ENCODE results near the gene TBXAS1. TPM values are rescaled to one million over a fixed set of nuclear protein-coding genes. Genes with fewer than 3 reads are reported as not detected.

TBXAS1 gene
- total and polyA plus RNA-seq, 2 of the 8 experiments (the other 6 are each of a cell fraction or from before 2014, with no cell fraction given), result 0.86 to 2.1 TPM

DNA sequence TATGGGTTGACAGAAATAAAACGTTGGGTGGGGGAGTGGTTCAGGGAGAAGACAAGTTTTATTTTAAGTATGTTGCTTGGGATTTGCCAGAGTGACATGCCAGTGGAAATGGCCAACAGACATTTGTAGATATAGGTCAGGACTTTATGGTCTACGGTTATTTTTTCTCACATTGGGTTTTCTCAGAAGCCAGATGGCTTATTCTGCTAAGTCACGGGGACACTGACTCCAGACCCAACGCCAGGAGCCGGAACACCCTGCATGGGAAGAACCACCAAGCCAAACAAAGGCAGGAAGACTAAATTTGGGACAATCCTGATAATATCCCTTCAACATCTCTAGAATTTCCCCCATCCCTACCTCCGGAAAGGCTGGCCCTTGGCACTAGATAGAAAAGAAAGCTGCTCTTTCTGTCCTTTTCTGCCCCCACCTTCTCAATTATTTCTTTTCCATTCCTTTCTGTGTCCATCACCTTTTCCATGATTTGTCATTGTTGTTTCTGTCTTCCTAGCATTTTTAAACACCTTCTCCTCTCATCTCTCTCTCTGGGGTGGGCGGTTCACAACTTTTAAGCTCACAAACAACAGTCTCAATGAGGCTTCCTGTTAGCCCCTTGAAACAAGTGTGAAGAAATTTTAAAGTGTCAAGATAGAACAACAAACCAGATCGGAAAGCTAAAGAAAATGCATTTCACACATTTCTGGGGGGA, 44.7 kb downstream of the TBXAS1 start:
- no peak overlapping the region for H3K4ac ChIP-seq (replicated peaks; ENCODE audit: insufficient read length, low read depth, low read length)
- no peaks in the 10 kb centered on the region for H3K36me3 ChIP-seq (ENCODE audit: control insufficient read depth in 2 of 4, insufficient read depth in 4 of 4, low read length in 3 of 4)
- no peak overlapping the region for H4K8ac ChIP-seq (ENCODE audit: extremely low read depth, insufficient read depth, low read length)
- ChIA-PET CTCF (ENCODE audit: partially characterized antibody) (interaction anchor here (0.6 to 1.4 kb wide), 2 partner anchors 127 to 362 kb away, joined by 3 to 4 read pairs; no protein-coding TSS in a partner anchor), POLR2A (ENCODE audit: partially characterized antibody) (interaction anchor here (1.5 kb wide), 1 partner anchor 15 kb away, joined by 3 read pairs; no protein-coding TSS in a partner anchor)
- no peak overlapping the region for H2BK12ac ChIP-seq (ENCODE audit: low read depth, low read length)
- H3K27ac ChIP-seq (ENCODE audit: low read depth, low read length), result no peak overlapping the region
- no peak overlapping the region for H2BK120ac ChIP-seq (replicated peaks; ENCODE audit: low read depth, low read length)
- no peak overlapping the region for H3K4me3 ChIP-seq (ENCODE audit: extremely low read depth in 1 of 4, insufficient read depth in 2 of 4, low read depth in 3 of 4, low read length in 4 of 4)
- H3K23ac ChIP-seq (ENCODE audit: insufficient read length), result no peak overlapping the region
- no peaks in the 10 kb centered on the region for H3K9me3 ChIP-seq (ENCODE audit: insufficient read depth in 2 of 2, low read depth in 1 of 2, low read length in 1 of 2)
- H3K27me3 ChIP-seq (replicated peaks in 1 of 4; ENCODE audit: control insufficient read depth in 3 of 4, extremely low read depth in 1 of 4, insufficient read depth in 3 of 4, low read length in 3 of 4), result no peaks in the 10 kb centered on the region
- no peaks in the 10 kb centered on the region for H4K20me1 ChIP-seq (replicated peaks in 1 of 2; ENCODE audit: control insufficient read depth in 1 of 2, insufficient read depth in 2 of 2, low read length in 2 of 2)
- no peaks in the 10 kb centered on the region for H3K4me1 ChIP-seq (replicated peaks in 1 of 4; ENCODE audit: control insufficient read depth in 3 of 4, insufficient read depth in 4 of 4, low read length in 3 of 4)
- H2BK15ac ChIP-seq (ENCODE audit: low read length), result no peak overlapping the region
- no peak overlapping the region for H2AFZ ChIP-seq (ENCODE audit: low read length)
- H2AK5ac ChIP-seq (ENCODE audit: low read depth, low read length), result no peak overlapping the region
- H3K79me1 ChIP-seq (ENCODE audit: low read depth, low read length), result no peaks in the 10 kb centered on the region
- FAIRE-seq (no peak), DNase-seq (ENCODE audit: low read depth in 1 of 2, low spot score in 2 of 2) (no peak)
- H3K14ac ChIP-seq (ENCODE audit: insufficient read length), result no peak overlapping the region
- H3K56ac ChIP-seq (replicated peaks; ENCODE audit: insufficient read length, low read depth, low read length), result no peak overlapping the region
- no peak overlapping the region for H3K4me2 ChIP-seq (ENCODE audit: insufficient read depth in 1 of 2, low read depth in 2 of 2, low read length in 2 of 2)
- H3K18ac ChIP-seq (ENCODE audit: extremely low read depth, low read length), result no peak overlapping the region
- no peak overlapping the region for H2BK5ac ChIP-seq (ENCODE audit: low read depth, low read length)
- no peak overlapping the region for H4K5ac ChIP-seq (ENCODE audit: insufficient read length, low read depth, low read length)
- H3K79me2 ChIP-seq (ENCODE audit: control insufficient read depth in 1 of 2, insufficient read depth in 2 of 2, low read length in 2 of 2), result no peaks in the 10 kb centered on the region
- H2BK20ac ChIP-seq (ENCODE audit: low read length), result no peak overlapping the region
- no peak overlapping the region for H3K9ac ChIP-seq (replicated peaks in 1 of 4; ENCODE audit: extremely low read depth in 1 of 4, low read depth in 3 of 4, low read length in 3 of 4)
- no peak overlapping the region for H4K91ac ChIP-seq (replicated peaks; ENCODE audit: insufficient read length, low read length)
- H3K23me2 ChIP-seq (ENCODE audit: low read depth, low read length), result no peaks in the 10 kb centered on the region; the same call in 1 of the 2 replicates
- WGBS, 2 experiments (ENCODE audit: extremely low coverage in 1 of 2, insufficient coverage in 1 of 2, insufficient read length in 1 of 2, insufficient replicate concordance in 2 of 2, low coverage in 1 of 2, low lambda C conversion rate in 2 of 2, missing lambda C conversion rate in 1 of 2), result 89% methylated on average over 8 of the region's 8 CpGs; no CpG with 5 or more reads in 1 of the 2 experiments
- no peak for TF ChIP-seq KDM1A (IDR thresholded peaks at IDR 0.05; ENCODE audit: borderline replicate concordance, low read length)
- no peak for TF ChIP-seq ASH2L (IDR thresholded peaks at IDR 0.05; ENCODE audit: low read length)
- no peak for TF ChIP-seq BRCA1 (IDR thresholded peaks at IDR 0.05; ENCODE audit: low read depth, low read length)
- no peak for TF ChIP-seq EZH2 (IDR thresholded peaks at IDR 0.05; ENCODE audit: low read depth, low read length, severe bottlenecking)
- TF ChIP-seq, protein P1, sequence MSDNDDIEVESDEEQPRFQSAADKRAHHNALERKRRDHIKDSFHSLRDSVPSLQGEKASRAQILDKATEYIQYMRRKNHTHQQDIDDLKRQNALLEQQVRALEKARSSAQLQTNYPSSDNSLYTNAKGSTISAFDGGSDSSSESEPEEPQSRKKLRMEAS (IDR thresholded peaks at IDR 0.05), result no peak
- no peak for TF ChIP-seq FOSL1 (IDR thresholded peaks at IDR 0.05; ENCODE audit: insufficient read depth, low read depth, low read length)
- TF ChIP-seq TEAD4 (IDR thresholded peaks at IDR 0.05; ENCODE audit: low read depth, low read length), result no peak
- TF ChIP-seq EP300 (IDR thresholded peaks at IDR 0.05; ENCODE audit: borderline replicate concordance in 1 of 2, low read depth in 2 of 2, low read length in 2 of 2), result no peak
- no peak for TF ChIP-seq SIX5 (IDR thresholded peaks at IDR 0.05; ENCODE audit: low read depth, low read length)
- no peak for TF ChIP-seq SUZ12 (IDR thresholded peaks at IDR 0.05; ENCODE audit: low read length)
- no peak for TF ChIP-seq PHF8 (conservative IDR thresholded peaks at IDR 0.05; ENCODE audit: low read depth, low read length)
- TF ChIP-seq, protein P2, sequence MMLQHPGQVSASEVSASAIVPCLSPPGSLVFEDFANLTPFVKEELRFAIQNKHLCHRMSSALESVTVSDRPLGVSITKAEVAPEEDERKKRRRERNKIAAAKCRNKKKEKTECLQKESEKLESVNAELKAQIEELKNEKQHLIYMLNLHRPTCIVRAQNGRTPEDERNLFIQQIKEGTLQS (IDR thresholded peaks at IDR 0.05; ENCODE audit: insufficient read depth, low read depth, low read length), result no peak

Data from H1 (cell line).